ENCODE measurements around the gene KRTAP4-12.

The KRTAP4-12 gene

DNA sequence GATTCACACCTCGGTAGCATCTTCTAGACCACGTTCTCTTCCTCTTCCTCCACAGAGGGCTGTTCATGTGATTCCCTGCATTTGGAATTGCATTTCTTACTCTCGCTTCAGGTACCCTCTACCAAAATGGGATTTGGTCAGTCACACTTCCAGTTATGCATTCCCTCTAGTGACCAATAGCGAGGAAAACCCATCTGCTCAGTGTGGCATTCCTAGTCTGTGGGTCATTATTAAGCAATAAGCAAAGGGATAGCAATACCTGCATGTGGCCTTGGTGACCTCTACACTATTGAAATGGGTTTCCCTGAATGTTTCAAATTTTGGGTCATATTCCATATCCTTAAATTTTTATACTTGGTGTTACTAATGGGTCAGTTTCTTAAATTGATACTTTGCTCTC, 26.0 kb upstream of the KRTAP4-12 start:
- TF ChIP-seq, protein P1, sequence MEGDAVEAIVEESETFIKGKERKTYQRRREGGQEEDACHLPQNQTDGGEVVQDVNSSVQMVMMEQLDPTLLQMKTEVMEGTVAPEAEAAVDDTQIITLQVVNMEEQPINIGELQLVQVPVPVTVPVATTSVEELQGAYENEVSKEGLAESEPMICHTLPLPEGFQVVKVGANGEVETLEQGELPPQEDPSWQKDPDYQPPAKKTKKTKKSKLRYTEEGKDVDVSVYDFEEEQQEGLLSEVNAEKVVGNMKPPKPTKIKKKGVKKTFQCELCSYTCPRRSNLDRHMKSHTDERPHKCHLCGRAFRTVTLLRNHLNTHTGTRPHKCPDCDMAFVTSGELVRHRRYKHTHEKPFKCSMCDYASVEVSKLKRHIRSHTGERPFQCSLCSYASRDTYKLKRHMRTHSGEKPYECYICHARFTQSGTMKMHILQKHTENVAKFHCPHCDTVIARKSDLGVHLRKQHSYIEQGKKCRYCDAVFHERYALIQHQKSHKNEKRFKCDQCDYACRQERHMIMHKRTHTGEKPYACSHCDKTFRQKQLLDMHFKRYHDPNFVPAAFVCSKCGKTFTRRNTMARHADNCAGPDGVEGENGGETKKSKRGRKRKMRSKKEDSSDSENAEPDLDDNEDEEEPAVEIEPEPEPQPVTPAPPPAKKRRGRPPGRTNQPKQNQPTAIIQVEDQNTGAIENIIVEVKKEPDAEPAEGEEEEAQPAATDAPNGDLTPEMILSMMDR (IDR thresholded peaks at IDR 0.05): no peak

DNA sequence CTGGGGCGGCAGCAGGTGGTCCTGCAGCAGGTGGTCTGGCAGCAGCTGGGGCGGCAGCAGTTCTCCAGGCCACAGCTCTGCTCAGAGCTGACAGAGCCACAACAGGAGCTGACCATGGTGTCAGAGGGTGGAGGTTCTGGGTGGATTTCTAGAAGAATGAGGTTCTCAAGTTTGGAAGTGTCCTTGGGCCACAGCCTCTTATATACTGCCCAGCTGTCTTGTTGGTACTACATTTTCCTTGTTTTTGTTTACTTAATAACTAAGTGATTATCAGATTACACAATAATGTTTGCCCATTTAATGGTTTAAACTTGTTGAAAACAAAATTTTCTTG, 25.6 kb upstream of the KRTAP4-12 start, which contains the start of gene KRTAP4-5:
Gene KRTAP4-5 (minus strand): TSS at position 174 of the 334 bp plus-strand sequence. CDS start 58 bp downstream, at position 116.
- TF ChIP-seq, protein P1 (IDR thresholded peaks at IDR 0.05): no peak

DNA sequence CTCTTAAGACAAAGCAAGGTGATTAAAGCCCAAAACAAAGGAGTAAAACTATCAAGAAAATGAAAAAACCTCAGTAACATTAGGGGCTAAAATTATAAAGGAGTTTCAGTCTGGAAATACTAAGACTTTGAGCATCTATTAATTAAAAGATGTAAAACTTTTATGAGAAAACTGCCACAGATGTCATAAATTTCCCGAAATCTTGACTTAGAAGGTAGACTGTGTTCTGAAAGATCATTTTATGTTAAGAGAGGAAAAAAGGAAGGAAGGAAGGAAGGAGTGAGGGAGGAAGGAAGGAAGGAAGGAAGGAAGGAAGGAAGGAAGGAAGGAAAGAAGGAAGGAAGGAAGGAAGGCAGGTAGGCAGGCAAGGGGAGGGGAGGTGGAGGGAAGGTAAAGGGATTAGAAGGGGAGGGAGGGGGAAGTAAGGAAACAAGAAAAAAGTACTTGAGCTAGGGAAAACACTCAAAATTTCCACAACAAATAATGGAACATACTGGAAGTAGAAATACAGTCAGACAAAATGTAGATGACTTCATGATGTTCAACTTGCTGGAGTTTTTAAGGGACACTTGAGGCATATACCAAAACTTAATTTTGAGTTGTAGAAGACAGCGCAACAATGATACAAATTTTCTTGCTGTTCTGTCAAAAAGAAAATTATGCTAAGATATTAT, 23.7 kb upstream of the KRTAP4-12 start:
- TF ChIP-seq, protein P1 (IDR thresholded peaks at IDR 0.05): no peak

DNA sequence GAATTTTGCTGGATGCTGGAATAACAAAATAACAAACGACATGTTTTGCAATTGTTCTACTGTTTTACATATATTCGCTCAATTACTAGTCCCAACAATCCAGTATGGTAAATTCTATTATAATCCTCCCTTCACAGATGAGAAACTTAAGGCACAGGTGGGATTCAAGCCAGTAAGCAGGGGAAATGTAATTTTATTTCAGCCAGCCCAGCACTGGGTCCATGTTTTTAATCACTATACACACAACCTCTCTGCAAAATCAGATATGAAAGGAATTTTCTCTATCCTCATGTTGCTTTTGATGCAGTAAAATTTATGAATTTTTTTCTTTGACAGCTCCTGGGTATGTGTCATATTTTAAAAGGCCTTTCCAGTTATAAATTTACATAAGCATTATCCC, 21.3 kb upstream of the KRTAP4-12 start:
- TF ChIP-seq, protein P1 (IDR thresholded peaks at IDR 0.05): no peak

DNA sequence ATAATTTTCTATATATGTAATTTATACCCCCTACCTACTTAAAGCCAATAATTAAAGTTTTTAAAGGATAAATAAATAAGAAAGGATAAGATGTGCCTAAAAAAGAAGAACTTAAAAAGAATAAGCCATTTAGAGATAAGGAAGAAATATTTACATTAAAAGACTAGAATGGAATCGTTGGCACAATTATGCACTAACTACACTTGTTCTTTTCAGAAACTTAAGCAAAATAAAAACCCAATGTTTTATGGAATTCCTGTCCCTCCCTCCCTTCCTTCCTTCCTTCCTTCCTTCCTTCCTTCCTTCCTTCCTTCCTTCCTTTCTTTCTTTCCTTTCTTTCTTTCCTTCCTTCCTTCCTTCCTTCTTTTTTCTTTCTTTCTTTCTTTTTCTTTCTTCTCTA, 20.9 kb upstream of the KRTAP4-12 start:
- TF ChIP-seq, protein P1 (IDR thresholded peaks at IDR 0.05): no peak

DNA sequence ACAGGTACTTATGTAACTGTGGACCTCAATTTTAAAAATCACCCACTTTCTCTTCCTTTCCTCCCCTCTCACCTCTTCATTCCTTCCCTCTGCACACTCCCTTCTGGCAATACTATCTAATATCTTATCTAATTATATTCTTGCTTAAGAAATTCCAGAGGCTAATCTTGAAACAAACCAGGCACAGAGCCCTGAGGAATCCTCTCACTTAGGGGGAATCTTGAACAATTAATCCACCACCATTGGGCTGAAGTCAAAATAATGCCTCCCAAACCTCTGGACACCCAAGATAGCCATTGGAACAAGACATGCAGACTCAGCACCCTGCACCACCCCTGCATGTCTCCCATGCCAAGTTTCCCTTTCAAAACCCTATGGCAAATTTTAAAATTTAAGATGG, 17.4 kb upstream of the KRTAP4-12 start:
- TF ChIP-seq, protein P1 (IDR thresholded peaks at IDR 0.05): no peak

DNA sequence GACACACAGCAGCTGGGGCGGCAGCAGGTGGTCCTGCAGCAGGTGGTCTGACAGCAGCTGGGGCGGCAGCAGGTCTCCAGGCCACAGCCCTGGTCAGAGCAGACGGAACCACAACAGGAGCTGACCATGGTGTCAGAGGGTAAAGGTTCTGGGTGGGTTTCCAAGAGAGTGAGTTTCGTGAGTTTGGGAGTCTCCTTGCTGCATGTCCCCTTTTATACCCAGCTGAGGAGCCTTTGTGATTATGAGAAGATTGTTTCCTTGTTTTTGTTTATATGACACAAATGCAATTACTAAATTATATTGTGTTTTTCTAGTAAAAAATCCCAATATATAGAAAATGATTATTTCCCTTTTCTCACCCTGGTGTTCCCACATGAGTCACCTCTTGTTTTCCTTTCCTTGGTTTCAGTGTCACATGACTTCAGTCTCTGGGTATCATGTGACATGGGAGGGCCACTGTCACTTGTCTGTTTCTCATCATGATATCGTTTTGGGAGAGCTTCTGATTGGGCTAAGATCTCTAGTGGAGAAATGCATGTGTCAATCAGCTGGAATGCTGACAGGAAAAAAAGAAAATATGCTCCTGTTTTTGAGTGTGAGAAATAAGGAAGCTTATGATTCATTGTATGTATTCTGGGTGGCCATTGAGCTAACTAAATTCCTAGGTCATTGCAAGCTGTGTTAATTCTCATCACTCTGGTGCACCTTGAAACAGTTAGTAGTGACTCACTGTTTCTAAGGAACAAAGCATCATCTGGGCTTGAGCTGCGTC, 16.6 kb upstream of the KRTAP4-12 start, which contains the start of gene KRTAP4-6:
Gene KRTAP4-6 (minus strand): TSS at position 185 of the 772 bp plus-strand sequence. CDS start 57 bp downstream, at position 128.
- TF ChIP-seq, protein P1 (IDR thresholded peaks at IDR 0.05): no peak
